Stimulated activated naive B cell treated with anti-CD40 and anti-IgM and Interleukin-4, amounts not matched to agents 10 μg/mL and 1 μg/mL and 100 μg/mL, for 72 hours (primary cell): ENCODE data around the gene SLX4IP.
"Not testable (repeated sequence)": the region's sequence is repeated elsewhere in the genome, so short reads cannot be mapped to it uniquely, and the experiment has no call there.

ENCODE experiments used
- ATAC-seq, 2 donors: fragments of 150-1000 bp; cut with Tn5 transposase; replicated peaks; 2 replicates each; pipeline ENCODE4 v1.10.0; 2021; ENCODE audit warnings: moderate library complexity in 1 of 2
- DNase-seq: peaks from one replicate; pipeline ENCODE4 v3.0.0; 2021
- H3K27ac Mint-ChIP-seq: one replicate; pipeline ENCODE4 v1.8.0; 2022; ENCODE audit warnings: mild to moderate bottlenecking, mixed read lengths
- H3K27me3 Mint-ChIP-seq, 2 donors: one replicate each; pipeline ENCODE4 v1.8.0; 2022; ENCODE audit warnings: mixed read lengths in 2 of 2
- H3K36me3 Mint-ChIP-seq, 2 donors: one replicate each; pipeline ENCODE4 v1.8.0; 2022; ENCODE audit warnings: mixed read lengths in 2 of 2, mild to moderate bottlenecking in 1 of 2
- H3K4me1 Mint-ChIP-seq, 2 donors: one replicate each; pipeline ENCODE4 v1.8.0; 2022; ENCODE audit warnings: mixed read lengths in 2 of 2, mild to moderate bottlenecking in 1 of 2
- H3K4me3 Mint-ChIP-seq, 2 donors: one replicate each; pipeline ENCODE4 v1.8.0; 2022; ENCODE audit warnings: mild to moderate bottlenecking in 2 of 2, mixed read lengths in 2 of 2, moderate library complexity in 1 of 2
- H3K9me3 Mint-ChIP-seq, 2 donors: one replicate each; pipeline ENCODE4 v1.8.0; 2022; ENCODE audit warnings: mixed read lengths in 2 of 2, mild to moderate bottlenecking in 1 of 2

SLX4IP gene

DNA sequence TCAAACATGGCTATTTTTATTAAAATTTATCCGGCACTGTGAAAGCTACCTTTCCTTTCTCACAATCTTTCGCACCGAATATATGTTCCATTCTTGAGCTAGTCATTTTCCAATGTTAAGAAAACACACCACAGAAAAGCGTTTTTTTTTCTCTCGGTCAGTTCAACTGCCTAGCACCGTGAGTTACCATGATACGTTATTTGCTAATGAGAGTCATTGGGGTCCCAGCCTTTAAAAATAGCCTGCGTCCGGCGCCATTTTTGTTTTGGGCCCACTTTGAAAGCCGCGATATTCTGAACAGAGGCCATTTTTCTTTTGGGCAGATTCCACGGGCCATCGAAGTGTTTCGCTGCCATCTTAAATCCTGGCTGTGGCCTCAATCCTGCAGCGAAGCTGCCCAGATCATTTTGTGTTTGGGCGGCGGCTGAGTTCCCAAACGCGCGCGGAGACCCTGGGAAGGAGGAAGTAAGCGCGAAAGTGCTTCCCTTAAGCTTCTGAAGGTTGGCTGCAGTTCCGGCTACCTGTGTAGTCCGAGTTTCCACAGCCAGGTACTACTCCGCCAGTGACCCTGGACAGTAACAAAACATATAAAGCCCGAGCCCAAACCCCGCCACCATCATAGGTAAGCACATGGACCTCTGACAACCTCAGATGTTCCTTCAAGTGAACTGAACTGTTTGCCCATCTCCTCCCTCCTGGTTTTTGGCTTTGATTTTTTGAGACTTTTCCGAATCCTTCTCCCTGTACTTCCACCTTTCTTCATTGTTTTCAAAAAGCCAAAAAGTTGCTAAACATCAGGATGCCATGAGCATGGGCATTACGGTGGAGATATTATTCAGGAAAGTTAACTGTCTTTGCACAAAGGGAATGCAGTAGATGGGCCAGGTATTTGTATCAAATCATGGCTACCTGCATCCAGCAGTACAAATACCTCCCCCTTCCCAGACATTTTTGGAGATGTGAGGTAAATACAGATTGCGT lies at the start of gene SLX4IP:
Gene SLX4IP (plus strand): TSS at position 474 of the 981 bp plus-strand sequence. CDS start 22,900 bp downstream, outside the sequence.
- peaks cover 21 to 31% of the 10 kb centered on the region in 2 donors for H3K4me1 Mint-ChIP-seq
- ATAC-seq: peak; percentile 77 to 79
- no peaks in the 10 kb centered on the region for H3K9me3 Mint-ChIP-seq
- DNase-seq: peak; percentile 87
- H3K27ac Mint-ChIP-seq: peak within 1 kb of the TSS; percentile 95
- peak within 1 kb of the TSS; percentile 91 for H3K4me3 Mint-ChIP-seq
- peaks cover 2 to 8% of the 10 kb centered on the region in 2 donors for H3K36me3 Mint-ChIP-seq
- H3K27me3 Mint-ChIP-seq: no peaks in the 10 kb centered on the region

DNA sequence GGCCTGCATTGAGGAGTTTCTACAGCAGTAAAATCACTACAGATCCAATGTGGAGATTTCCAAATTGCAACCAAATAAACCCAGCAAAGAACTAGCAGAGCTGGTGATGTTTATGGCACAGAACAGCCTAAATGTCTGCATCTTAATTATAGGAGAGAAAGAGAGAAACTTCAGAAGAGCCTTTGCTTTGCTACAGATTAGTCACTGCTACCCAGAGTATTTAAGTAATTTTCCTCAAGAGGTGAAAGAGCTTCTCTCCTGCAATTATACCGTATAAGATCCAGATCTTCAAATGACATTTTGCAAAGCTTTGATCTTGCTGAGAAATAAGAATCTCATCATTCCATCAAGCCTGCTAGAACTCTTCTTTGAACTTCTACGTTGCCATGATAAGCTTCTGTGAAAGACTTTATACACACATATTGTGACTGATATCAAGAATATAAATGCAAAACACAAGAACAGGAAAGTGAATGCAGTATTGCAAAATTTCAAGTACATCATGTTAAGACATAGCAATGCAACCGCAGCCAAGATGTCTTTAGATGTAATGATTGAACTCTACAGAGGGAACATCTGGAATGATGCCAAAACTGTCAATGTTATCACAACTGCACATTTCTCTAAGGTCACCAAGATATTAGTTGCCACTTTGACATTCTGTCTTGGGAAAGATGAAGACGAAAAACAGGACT lies 49.1 kb upstream of the SLX4IP start:
- Mint-ChIP-seq H3K36me3 (no peaks in the 10 kb centered on the region), H3K9me3 (no peaks in the 10 kb centered on the region), H3K27ac (no peak overlapping the region), H3K27me3 (peaks cover 4 to 11% of the 10 kb centered on the region in 2 donors), H3K4me3 (no peak overlapping the region), H3K4me1 (no peaks in the 10 kb centered on the region)
- ATAC-seq: no peak
- no peak for DNase-seq

DNA sequence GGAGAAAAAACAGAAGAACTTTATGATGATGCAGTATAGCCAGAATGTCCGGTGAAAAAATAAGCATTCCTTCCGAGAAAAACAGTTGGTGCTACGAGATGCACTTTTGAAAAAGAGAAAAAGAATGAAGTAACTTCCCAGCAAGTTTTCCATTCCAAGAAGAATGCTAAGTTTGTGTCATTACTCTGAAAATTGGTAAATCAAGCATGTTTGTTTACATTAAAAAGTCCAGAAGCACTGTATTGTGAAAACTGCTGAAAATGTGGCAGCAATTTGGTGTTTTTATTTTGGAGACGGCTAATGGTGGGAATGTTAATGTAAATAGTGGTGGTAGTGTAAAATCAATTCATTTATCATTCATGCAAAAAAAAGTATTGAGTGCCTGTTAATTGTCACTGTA lies 47.4 kb upstream of the SLX4IP start:
- Mint-ChIP-seq H3K27ac (no peak overlapping the region), H3K4me1 (no peaks in the 10 kb centered on the region), H3K36me3 (no peaks in the 10 kb centered on the region), H3K27me3 (peaks cover 8 to 9% of the 10 kb centered on the region in 2 donors), H3K9me3 (no peaks in the 10 kb centered on the region), H3K4me3 (no peak overlapping the region)
- DNase-seq: no peak
- ATAC-seq: no peak

DNA sequence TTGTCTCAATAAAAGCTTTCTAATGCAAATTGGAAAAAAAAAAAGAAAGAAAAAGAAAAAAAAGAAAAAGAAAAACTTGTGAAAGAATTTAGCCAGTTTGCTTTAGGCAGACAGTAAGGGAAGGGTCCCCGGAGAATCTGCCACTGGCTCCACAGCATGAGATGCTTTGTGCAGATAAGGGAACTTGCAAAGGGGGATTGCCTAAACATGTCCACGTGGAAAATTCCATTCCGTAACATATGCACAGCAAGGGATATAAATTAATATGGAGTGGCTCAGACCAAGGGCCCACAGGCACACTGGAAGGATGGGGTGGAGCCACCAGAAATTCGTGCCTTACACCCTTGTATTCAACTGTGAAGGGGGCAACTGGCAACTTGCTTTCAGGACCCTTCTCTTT lies 46.5 kb upstream of the SLX4IP start:
- H3K9me3 Mint-ChIP-seq: no peaks in the 10 kb centered on the region
- H3K4me3 Mint-ChIP-seq: no peak overlapping the region
- ATAC-seq (no peak), DNase-seq (no peak)
- H3K36me3 Mint-ChIP-seq: no peaks in the 10 kb centered on the region
- H3K27me3 Mint-ChIP-seq: peaks cover 1 to 5% of the 10 kb centered on the region in 2 donors
- no peak overlapping the region for H3K27ac Mint-ChIP-seq
- no peaks in the 10 kb centered on the region for H3K4me1 Mint-ChIP-seq

DNA sequence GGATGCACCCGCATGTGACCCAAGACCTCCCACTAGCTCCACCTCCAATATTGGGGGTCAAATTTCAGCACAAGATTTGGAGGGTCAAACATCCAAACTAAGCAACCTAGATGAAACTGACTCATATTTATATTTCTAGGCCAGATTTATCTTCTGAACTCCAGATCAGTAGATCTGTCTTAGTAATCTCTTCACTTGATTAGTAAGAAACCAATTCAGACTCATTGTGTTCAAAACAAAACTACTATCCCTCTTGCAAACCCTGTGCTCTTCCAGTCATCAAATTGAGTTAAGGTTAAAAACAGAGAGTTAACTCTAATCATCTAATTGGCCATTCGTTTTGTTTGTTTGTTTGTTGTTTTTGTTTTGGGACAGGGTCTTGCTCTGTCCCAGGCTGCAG lies 44.4 kb upstream of the SLX4IP start:
- Mint-ChIP-seq H3K4me1 (no peaks in the 10 kb centered on the region), H3K27ac (no peak overlapping the region), H3K27me3 (peaks cover 0 to 5% of the 10 kb centered on the region in 2 donors), H3K9me3 (no peaks in the 10 kb centered on the region), H3K4me3 (no peak overlapping the region), H3K36me3 (no peaks in the 10 kb centered on the region)
- DNase-seq (no peak), ATAC-seq (no peak)

DNA sequence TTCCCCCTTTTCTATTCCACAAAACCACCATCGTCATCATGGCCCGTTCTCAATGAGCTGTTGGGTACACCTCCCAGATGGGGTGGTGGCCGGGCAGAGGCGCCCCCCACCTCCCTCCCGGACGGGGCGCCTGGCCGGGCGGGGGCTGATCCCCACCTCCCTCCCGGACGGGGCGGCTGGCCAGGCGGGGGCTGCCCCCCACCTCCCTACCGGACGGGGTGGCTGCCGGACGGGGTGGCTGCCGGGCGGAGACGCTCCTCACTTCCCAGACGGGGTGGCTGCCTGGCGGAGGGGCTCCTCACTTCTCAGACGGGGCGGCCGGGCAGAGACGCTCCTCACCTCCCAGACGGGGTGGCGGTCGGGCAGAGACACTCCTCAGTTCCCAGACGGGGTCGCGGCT lies 40.4 kb upstream of the SLX4IP start:
- not testable (repeated sequence) for H3K4me1 Mint-ChIP-seq, H3K27me3 Mint-ChIP-seq, H3K27ac Mint-ChIP-seq, DNase-seq, H3K9me3 Mint-ChIP-seq, ATAC-seq, H3K4me3 Mint-ChIP-seq, H3K36me3 Mint-ChIP-seq

DNA sequence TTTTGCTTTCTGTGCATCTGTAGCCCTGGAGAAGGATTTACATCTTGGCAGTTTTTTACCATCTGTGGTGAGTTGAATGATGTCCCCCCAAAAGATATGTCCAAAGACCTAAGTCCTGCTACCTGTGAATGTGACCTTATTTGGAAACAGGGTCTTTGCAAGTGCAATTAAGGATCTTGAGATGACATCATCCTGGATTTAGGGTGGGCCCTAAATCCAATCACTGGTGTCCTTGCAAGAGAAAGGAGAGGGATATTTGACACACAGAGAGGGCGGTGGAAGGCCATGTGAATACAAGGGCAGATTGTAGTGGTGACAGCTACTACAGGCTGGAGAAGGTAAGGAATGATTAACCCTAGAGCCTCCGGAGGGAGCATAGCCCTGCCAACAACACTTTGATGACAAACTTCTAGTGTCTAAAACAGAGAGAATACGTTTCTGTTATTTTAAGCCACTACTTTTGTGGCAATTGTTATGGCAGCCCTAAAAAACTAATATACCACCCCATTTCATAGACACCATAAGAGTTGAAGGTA lies 36.2 kb upstream of the SLX4IP start:
- ATAC-seq: no peak
- Mint-ChIP-seq H3K36me3 (peaks cover 4 to 8% of the 10 kb centered on the region in 2 donors), H3K27ac (no peak overlapping the region), H3K4me1 (peaks cover 0 to 7% of the 10 kb centered on the region in 2 donors), H3K9me3 (no peaks in the 10 kb centered on the region), H3K4me3 (no peak overlapping the region), H3K27me3 (no peaks in the 10 kb centered on the region)
- no peak for DNase-seq

DNA sequence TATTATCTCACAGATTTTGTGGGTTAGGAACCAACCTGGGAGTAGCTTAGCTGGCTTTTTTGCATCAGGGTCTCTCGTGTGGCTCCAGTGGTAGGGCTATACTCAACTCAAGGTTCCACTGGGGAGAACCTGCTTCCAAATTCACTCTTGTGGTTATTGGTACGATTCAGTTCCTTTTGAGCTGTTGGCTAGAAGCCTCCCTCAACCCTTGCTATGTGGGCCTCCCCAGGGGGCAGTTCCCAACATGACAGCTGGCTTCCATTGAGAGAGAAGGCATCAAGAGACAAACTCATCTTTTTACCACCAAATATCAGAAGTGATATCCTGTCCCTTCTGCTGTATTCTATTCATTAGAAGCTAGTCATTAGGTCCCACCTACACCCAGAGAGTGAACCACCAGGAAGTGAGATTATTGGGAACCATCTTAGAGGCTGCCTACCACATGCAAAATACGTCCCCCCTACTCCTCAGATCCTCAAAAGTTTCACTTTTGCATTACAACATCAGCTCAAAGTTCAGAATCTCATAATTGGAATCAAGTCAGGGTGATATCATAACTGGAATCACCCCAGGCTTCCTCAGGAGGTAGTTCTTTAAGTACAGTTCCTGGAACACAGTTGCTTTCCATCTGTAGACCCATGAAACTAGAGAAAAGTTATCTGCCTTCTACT lies 32.0 kb upstream of the SLX4IP start:
- Mint-ChIP-seq H3K4me1 (peaks cover 0 to 7% of the 10 kb centered on the region in 2 donors), H3K27ac (no peak overlapping the region), H3K4me3 (no peak overlapping the region), H3K27me3 (no peaks in the 10 kb centered on the region), H3K9me3 (no peaks in the 10 kb centered on the region), H3K36me3 (peaks cover 4 to 18% of the 10 kb centered on the region in 2 donors)
- DNase-seq (no peak), ATAC-seq (no peak)

DNA sequence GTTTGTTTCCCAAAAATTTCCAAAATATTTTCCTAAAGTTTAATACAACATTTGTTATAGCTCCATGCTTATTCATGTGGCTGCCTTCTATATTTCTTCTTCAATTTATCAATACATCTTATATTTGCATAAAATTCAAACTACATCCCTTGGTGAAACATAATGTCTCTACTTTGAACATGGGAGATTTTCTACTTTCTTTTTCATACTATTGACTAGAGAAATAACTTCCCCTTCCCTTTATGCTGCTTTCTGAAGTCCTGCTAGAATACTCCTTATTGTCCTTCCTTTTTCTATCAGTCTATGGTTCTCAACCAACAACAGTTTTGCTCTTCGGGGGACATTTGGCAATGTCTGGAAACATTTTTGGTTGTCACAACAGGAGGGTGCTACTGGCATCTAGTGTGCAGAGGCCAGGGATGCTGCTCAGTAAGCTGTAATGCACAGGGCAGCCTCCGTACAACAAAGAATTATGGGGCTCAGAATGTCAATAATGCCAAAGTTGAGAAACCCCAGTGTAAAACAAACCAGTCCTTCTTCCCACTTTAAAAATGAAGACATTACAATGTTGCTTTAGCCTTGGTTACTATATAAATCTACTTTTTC lies 31.0 kb upstream of the SLX4IP start:
- H3K36me3 Mint-ChIP-seq: peaks cover 4 to 18% of the 10 kb centered on the region in 2 donors
- peaks cover 0 to 7% of the 10 kb centered on the region in 2 donors for H3K4me1 Mint-ChIP-seq
- ATAC-seq: no peak
- H3K4me3 Mint-ChIP-seq: no peak overlapping the region
- no peak overlapping the region for H3K27ac Mint-ChIP-seq
- H3K27me3 Mint-ChIP-seq: no peaks in the 10 kb centered on the region
- no peak for DNase-seq
- no peaks in the 10 kb centered on the region for H3K9me3 Mint-ChIP-seq

DNA sequence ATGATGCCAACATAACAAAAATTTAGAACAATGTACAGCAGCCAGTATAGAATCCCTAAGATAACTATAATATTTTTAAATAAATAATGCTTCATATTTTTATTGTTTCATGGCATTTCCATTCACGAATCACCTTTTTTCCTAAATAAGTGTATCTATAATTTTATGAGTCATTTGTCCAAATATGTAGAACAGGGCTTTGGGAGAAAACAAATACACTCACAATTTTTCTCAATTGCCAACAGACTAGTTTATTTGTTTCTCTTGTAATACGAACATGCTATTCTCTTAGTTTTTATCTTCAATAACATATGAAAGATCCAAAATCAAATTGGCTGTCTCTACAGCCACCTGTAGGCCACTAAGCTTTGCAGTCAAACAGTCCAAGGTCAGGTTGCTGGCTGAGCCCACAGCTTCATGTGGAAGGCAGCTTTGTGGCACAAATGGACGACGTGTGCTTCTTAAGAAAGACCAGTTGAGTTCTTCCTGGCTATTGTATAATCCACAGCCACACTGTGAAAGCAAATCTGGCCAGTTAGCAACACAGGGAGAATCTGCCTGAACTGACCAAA lies 30.1 kb upstream of the SLX4IP start:
- no peaks in the 10 kb centered on the region for H3K9me3 Mint-ChIP-seq
- H3K27ac Mint-ChIP-seq: no peak overlapping the region
- peaks cover 4 to 18% of the 10 kb centered on the region in 2 donors for H3K36me3 Mint-ChIP-seq
- H3K4me3 Mint-ChIP-seq: no peak overlapping the region
- H3K4me1 Mint-ChIP-seq: peaks cover 0 to 7% of the 10 kb centered on the region in 2 donors
- no peaks in the 10 kb centered on the region for H3K27me3 Mint-ChIP-seq
- ATAC-seq: no peak
- DNase-seq: no peak

DNA sequence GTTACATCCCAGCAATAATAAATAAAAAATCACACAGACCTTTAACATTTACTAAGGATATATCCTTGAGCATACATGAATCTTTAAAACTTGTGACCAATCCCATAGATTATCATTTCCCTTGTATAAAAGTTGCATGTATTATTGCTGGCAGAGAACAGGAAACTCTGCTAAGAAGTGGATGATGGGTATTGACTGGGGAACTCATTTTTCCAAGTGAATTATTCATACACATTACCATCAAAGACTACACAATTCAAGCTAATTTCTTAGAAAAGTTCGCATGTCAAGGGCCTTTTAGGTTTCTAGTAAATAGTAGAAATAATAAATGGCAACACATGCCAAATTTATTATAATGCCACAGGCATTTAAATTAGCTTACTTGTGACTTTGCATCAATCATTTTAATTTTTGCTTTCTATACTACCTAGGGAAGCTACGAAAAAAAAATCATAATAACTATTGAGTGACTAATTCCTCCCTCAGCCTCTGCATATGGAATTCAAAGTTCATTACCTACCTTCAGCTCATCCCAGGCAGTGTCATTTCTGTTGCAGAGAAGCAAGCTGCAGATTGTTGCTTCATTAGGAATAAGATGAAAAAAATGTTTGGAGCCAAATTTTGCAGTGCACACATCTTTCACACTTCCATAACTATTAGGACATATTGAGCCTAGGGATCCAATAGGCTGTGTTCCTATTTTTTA lies 26.8 kb upstream of the SLX4IP start:
- H3K27me3 Mint-ChIP-seq: no peaks in the 10 kb centered on the region
- no peak overlapping the region for H3K4me3 Mint-ChIP-seq
- H3K27ac Mint-ChIP-seq: no peak overlapping the region
- ATAC-seq: no peak
- DNase-seq: no peak
- H3K36me3 Mint-ChIP-seq: peaks cover 3 to 17% of the 10 kb centered on the region in 2 donors
- H3K9me3 Mint-ChIP-seq: no peaks in the 10 kb centered on the region
- H3K4me1 Mint-ChIP-seq: peaks cover 0 to 8% of the 10 kb centered on the region in 2 donors

DNA sequence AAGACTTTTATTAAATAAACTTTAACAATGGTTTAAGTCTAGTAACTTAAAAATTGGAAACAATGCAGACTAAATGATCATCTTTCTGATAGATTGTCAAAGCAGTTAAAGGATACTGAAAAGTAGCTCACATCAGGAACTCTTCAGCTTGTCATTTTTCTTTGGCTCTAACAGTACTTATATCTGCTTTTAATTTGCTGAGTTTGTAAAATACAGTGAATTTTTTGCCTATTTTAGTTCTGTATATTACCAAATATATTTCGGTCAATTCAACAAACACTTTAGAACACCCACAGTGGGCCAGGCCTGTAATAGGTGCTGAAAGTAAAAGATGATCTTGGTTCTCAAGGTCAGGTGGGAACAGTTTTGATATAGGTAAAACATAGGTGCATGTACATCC lies 23.4 kb upstream of the SLX4IP start:
- Mint-ChIP-seq H3K36me3 (peaks cover 11 to 12% of the 10 kb centered on the region in 2 donors), H3K27ac (no peak overlapping the region), H3K9me3 (no peaks in the 10 kb centered on the region), H3K27me3 (no peaks in the 10 kb centered on the region), H3K4me3 (no peak overlapping the region), H3K4me1 (peaks cover 3 to 6% of the 10 kb centered on the region in 2 donors)
- ATAC-seq (no peak), DNase-seq (no peak)
